ENCODE measurements around the gene ADIPOR2. TPM values are rescaled to one million over a fixed set of nuclear protein-coding genes. Genes with fewer than 3 reads are reported as not detected.
A peak's percentile ranks its signal among the peaks of the same experiment; 100 is the strongest.

Gene ADIPOR2
- total and polyA plus RNA-seq, 2 of the 4 experiments (the other 2 are of a cell fraction), result 20.0 to 24.9 TPM

DNA sequence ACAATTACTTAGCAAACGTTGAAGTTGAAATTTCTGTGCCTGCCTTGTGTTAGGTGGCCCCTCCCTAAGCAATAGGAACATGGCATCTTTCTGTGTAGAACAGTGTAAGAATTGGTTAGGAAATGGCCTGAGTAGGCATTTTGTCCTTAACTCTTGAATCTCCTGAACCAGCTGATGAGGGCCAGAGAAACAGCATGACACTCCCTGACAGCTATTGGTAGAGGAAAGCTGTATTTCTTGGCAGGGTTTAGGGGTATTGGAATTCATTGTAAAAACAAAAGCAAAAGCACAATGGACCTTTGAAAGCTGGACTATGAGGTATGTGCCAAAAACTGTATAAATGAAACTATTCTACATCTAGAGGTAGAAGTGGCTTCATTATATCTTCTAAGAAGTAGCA is 88.9 kb downstream of the ADIPOR2 start:
- no peak overlapping the region for H3K56ac ChIP-seq (ENCODE audit: extremely low read depth, insufficient read depth, low read length)
- H2BK20ac ChIP-seq (ENCODE audit: low read depth, low read length), result no peak overlapping the region
- H2AFZ ChIP-seq (replicated peaks; ENCODE audit: low read length, poor library complexity), result no peak overlapping the region
- no peak overlapping the region for H4K8ac ChIP-seq (ENCODE audit: low read depth in 2 of 2, low read length in 2 of 2)
- no peak overlapping the region for H3K27ac ChIP-seq (ENCODE audit: insufficient read depth, low read length)
- in situ Hi-C loops (cut with MboI; ENCODE audit: low sequenced_read_pairs) (no loop called here), intact Hi-C loops (cut with micrococcal nuclease) (loop anchor here (2.0 to 5.0 kb wide), 2 partner anchors 47 to 89 kb away; partner anchors contain the start of gene ADIPOR2), dilution Hi-C loops (cut with HindIII; ENCODE audit: low sequenced_read_pairs, unreplicated experiment) (no loop called here)
- H3K27me3 ChIP-seq (ENCODE audit: control insufficient read depth, insufficient read depth, low read length), result no peaks in the 10 kb centered on the region
- H3K18ac ChIP-seq (ENCODE audit: low read depth, low read length), result no peak overlapping the region
- peaks cover 18% of the 10 kb centered on the region for H3K9me1 ChIP-seq (ENCODE audit: insufficient read depth, low read length)
- POLR2A ChIA-PET (ENCODE audit: unreplicated experiment), result no interaction called here
- H4K91ac ChIP-seq (ENCODE audit: insufficient read depth, low read depth, low read length), result no peak overlapping the region
- no peak overlapping the region for H2BK120ac ChIP-seq (ENCODE audit: low read depth, low read length)
- peak; percentile 11; the same call in 1 of the 2 replicates for ATAC-seq (ENCODE audit: low read depth)
- peak; percentile 75 for DNase-seq
- H3K23ac ChIP-seq (ENCODE audit: low read depth, low read length), result no peak overlapping the region
- CTCF ChIA-PET, result no interaction called here
- H3K14ac ChIP-seq (replicated peaks; ENCODE audit: low read depth, low read length), result no peak overlapping the region
- peaks cover 2% of the 10 kb centered on the region; the same call in 1 of the 2 replicates for H3K36me3 ChIP-seq (ENCODE audit: control insufficient read depth, insufficient read depth, low read length)
- no peak overlapping the region for H3K4me2 ChIP-seq (ENCODE audit: low read depth, low read length)
- H2AK9ac ChIP-seq (replicated peaks; ENCODE audit: low read depth, low read length, poor library complexity), result no peak overlapping the region
- BruUV-seq (replicated peaks), result no TSS peak
- H2AK5ac ChIP-seq (ENCODE audit: low read depth, low read length), result no peak overlapping the region
- peaks cover 3 to 56% of the 10 kb centered on the region in 2 experiments; a peak in 3 of 4 replicates for H3K79me1 ChIP-seq (ENCODE audit: low read depth in 1 of 2, low read length in 2 of 2)
- H4K5ac ChIP-seq (ENCODE audit: low read depth, low read length), result no peak overlapping the region
- H4K20me1 ChIP-seq (ENCODE audit: insufficient read depth, low read length), result peaks cover 11% of the 10 kb centered on the region; the same call in 1 of the 2 replicates
- no CpG with 5 or more reads among the region's 1 CpG for WGBS, 2 experiments (ENCODE audit: extremely low coverage in 2 of 2, insufficient read length in 1 of 2)
- no peaks in the 10 kb centered on the region for H3K9me3 ChIP-seq (ENCODE audit: control insufficient read depth, insufficient read depth, low read length)
- H2BK5ac ChIP-seq (ENCODE audit: low read depth, low read length, poor library complexity, severe bottlenecking), result no peak overlapping the region
- H3K4me1 ChIP-seq (ENCODE audit: control insufficient read depth, insufficient read depth, low read length), result peaks cover 22% of the 10 kb centered on the region
- TF ChIP-seq MAFK (IDR thresholded peaks at IDR 0.05; ENCODE audit: low read depth, low read length), result peak; percentile 44; the same call in 1 of the 2 replicates
- TF ChIP-seq RCOR1 (IDR thresholded peaks at IDR 0.05; ENCODE audit: insufficient replicate concordance, low read length), result no peak
- H2BK15ac ChIP-seq (ENCODE audit: low read depth, low read length), result no peak overlapping the region
- no peak overlapping the region for H3K9ac ChIP-seq (ENCODE audit: low read depth, low read length)
- H3K4ac ChIP-seq (ENCODE audit: low read depth, low read length), result no peak overlapping the region
- H3K4me3 ChIP-seq (ENCODE audit: insufficient read depth, low read depth, low read length), result no peak overlapping the region
